ENCODE measurements around the gene ZBTB20.

DNA sequence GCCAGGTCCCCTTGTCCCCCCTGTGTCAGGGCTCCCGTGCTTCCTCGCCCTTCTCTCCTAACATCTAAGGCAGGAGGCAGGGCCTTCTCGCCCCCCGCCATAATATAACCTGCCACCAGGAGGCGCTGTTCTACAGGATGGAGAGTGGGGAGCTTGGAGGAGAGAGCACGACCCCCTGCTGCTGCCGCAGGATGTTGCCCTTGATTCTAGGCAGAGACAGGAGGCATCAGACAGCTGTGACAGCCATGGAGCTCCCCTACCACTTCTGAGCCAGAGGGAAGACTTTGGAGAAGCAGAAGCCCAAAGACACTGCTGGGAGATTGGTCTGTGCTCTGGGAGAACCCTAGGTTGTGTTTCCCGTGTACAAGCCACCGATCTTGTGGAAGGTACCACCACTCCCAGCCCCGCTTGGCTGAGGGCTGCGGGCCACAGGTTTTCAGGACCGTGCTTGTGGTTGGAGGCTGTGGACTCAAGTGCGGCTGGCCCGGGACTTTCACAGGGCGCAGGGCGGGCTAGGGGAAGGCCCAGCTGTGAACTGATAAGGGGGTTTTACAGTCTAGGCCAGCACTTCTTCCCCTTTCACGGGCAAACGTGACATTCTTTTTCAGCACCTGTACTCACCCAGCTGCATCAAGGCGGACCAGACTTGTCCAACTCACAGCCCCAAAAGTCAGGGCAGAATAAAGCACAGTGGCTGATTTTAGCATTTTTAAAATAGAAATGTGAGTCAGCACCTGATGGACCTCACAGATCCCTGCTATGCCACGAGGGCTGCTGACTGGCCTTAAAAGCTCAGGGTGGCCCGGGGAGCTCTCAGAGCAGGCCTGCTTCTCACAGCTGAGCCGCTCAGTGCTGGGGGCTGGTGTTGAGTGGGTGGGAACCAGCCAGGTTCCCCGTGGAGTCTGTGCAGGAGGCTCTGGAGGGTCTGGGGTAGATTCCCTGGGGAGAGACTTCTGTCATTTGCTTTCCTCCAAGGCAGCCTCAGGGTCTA lies 855.9 kb downstream of the ZBTB20 start:
- TF ChIP-seq CTCF (IDR thresholded peaks at IDR 0.05; ENCODE audit: low read length) (peak; percentile 96), EZH2 (optimal IDR thresholded peaks at IDR 0.05; ENCODE audit: low read depth, low read length) (no peak), EZH2phosphoT487 (IDR thresholded peaks at IDR 0.05; ENCODE audit: low read length) (no peak)

All from MM.1S (cell line).